ENCODE data around the gene USP49. TPM values are rescaled to one million over a fixed set of nuclear protein-coding genes. Genes with fewer than 3 reads are reported as not detected.
A peak's percentile ranks its signal among the peaks of the same experiment; 100 is the strongest.
"Not testable (repeated sequence)": the region's sequence is repeated elsewhere in the genome, so short reads cannot be mapped to it uniquely, and the experiment has no call there.

The USP49 gene
- total RNA-seq, 1 donor from 2014 or later: 4.8 TPM

DNA sequence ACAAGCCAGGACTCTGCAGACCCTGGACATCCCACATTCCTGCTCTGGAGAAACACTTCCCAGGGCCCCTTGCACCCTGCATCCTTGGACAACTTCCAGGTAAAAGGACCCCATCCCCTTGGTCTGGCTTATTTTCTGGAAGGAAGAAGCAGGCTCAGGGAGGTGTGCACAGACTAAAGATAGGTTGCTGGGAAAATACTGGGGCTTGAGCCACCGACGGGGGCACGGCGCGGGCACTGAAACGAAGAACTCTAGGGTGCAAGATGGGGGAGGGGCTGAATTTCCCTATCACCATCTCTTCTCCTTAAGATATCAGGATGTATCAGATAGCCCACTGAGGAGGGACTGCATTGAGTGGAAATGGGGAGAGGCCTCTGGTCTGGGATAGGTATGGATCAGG lies 116.3 kb downstream of the USP49 start:
- peaks cover 6% of the 10 kb centered on the region for H3K36me3 Mint-ChIP-seq (ENCODE audit: low read depth)
- H3K4me3 Mint-ChIP-seq: peak overlapping the region; percentile 94
- H3K4me1 Mint-ChIP-seq (ENCODE audit: low read depth): peaks cover 19% of the 10 kb centered on the region
- DNase-seq (ENCODE audit: low spot score): no peak
- intact Hi-C loops (cut with micrococcal nuclease): loop anchor here (1.0 kb wide), 1 partner anchor 8 kb away; the partner anchor contains the start of gene TOMM6
- no peaks in the 10 kb centered on the region for H3K9me3 Mint-ChIP-seq
- H3K27me3 Mint-ChIP-seq (ENCODE audit: insufficient read depth): peaks cover 10% of the 10 kb centered on the region
- H3K27ac Mint-ChIP-seq: peak overlapping the region; percentile 83

DNA sequence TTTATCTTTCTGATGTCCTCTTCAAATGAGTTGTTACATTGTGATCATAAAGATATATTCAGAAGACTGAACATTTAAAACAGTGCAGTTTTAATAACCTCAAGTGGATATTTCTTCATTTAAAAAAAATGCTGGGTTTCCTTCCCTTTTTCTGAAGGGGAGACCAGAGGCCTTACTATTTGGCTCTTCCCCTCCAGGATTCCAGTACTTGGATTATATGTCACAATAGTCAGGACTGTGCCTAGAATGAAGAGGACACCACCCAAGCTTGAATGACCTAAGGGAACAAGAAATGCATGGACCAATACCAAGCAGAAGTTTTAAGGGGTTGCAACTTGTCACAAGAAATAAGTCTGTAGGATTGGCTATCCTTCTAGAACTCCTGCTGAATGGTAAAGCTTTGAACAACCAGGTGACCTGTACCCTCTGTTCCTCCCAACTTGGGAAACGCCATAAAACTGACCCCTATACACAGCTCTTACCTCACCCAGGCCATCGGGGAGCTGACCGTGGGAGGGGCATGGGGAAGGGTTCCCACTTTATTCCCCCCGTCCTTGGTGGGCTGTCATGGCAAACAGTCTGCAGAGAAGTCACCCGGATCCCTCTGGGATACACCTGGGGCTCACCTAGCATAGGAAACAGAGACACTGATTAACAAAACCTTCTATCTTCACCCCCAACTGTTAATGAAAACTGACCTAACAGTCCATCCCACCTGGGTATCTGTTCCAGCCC lies 117.5 kb downstream of the USP49 start:
- Mint-ChIP-seq H3K27ac (no peak overlapping the region), H3K9me3 (no peaks in the 10 kb centered on the region)

DNA sequence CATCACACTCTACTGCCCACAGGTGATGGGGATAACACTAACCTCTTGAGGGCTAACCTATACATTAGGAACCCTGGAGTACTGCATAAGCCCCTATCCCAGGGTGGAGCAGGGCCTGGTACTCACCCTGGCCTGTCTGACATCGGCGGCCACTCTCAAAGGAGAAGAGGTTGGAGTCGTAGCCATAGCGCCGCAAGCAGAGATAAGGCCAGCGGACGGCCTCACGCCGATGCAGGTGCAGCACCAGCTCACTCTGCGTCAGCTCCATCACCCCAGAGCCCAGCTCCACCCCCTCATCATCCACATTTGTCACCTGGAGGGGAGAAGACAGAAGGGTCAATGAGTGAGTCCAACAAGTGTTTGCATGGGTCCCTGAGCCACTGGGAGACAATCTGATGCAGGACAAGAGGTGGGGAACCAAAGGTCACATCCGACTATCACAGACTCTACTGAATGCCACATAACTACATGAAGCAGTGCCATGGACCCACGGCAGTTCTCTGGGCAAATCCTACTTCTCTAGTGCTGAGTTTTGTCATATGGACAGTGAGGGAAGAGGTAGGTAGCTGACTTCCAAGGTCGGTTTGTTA lies 119.8 kb downstream of the USP49 start:
- intact Hi-C loops (cut with micrococcal nuclease): no loop called here
- no peaks in the 10 kb centered on the region for H3K9me3 Mint-ChIP-seq
- no peak for DNase-seq (ENCODE audit: low spot score)
- H3K4me3 Mint-ChIP-seq: no peak overlapping the region
- H3K27me3 Mint-ChIP-seq (ENCODE audit: insufficient read depth): no peaks in the 10 kb centered on the region
- H3K4me1 Mint-ChIP-seq (ENCODE audit: low read depth): peaks cover 12% of the 10 kb centered on the region
- peaks cover 6% of the 10 kb centered on the region for H3K36me3 Mint-ChIP-seq (ENCODE audit: low read depth)
- no peak overlapping the region for H3K27ac Mint-ChIP-seq

More for the DNA sequence above, 117.5 kb downstream of the USP49 start:
- intact Hi-C loops (cut with micrococcal nuclease): loop anchor here (2.0 kb wide), 1 partner anchor 95 kb away; no protein-coding TSS in a partner anchor
- DNase-seq (ENCODE audit: low spot score): no peak
- Mint-ChIP-seq H3K4me1 (ENCODE audit: low read depth) (peaks cover 19% of the 10 kb centered on the region), H3K27me3 (ENCODE audit: insufficient read depth) (peaks cover 6% of the 10 kb centered on the region), H3K4me3 (peak overlapping the region; percentile 94), H3K36me3 (ENCODE audit: low read depth) (peaks cover 6% of the 10 kb centered on the region)

DNA sequence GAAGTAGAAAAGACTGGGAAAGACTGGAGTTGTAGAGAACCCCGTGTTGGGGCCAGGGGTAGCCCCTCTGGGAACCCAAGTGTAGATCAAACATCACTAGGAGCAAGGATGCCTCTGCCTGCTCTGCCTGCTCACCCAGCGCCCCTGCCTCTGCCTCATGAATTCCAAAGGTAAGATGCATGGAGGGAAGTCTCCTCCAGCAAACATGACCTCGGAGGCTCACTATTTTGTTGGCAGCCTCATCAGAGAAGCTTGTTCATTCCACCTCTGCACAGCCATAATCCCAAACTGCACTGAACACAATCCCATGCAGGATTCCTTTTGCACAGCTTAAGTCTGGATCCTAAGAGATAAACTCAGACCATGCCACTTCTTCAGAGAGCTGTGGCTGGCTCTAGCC lies 120.3 kb downstream of the USP49 start:
- H3K4me3 Mint-ChIP-seq: no peak overlapping the region
- intact Hi-C loops (cut with micrococcal nuclease): no loop called here
- H3K27me3 Mint-ChIP-seq (ENCODE audit: insufficient read depth): no peaks in the 10 kb centered on the region
- peaks cover 12% of the 10 kb centered on the region for H3K4me1 Mint-ChIP-seq (ENCODE audit: low read depth)
- H3K9me3 Mint-ChIP-seq: no peaks in the 10 kb centered on the region
- H3K27ac Mint-ChIP-seq: no peak overlapping the region
- H3K36me3 Mint-ChIP-seq (ENCODE audit: low read depth): peaks cover 6% of the 10 kb centered on the region
- DNase-seq (ENCODE audit: low spot score): no peak

DNA sequence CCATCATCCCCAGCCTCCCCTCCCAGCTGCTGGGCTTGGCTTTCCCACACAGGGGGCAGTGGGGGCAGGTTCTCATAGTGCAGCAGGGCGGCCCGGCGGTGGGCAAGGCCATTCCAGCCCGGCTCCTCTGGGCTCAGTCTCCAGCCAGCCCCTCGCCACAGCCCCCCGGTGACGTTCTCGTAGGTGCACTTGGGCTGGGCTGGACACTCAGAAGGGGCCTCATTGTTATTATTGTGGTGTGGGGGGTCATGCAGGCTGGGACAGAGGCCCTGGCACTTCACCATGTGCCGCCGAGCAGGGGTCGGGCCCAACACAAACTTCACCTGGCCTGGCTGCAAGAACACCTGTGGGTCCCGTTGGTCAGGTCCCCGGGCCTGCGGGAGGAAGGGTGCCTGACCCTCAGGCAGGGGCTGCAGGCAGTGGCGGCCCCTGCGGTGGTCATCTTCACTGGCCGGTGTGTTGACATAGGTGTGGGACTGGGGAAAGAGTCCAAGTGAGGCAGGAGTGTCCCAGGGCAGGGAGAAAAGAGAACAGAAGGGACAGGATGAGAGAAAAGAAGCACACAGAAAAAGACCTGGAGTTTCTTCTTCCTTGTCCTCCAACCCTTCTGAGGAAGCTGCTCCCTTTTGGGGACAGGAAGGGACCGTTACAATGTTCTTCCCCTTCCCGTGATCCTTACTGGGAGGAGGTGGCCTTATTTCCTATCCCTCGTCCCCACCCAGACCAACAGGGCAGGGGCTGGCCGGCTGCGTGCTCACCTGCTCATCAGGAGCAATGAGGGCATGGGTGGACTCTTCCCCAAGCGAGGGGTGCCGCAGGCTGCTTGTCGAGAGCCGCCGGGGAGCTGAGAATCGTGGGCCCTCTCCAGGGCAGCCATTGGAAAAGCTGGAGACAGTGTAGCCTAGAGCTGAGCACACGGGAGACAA lies 123.9 kb downstream of the USP49 start:
- H3K27ac Mint-ChIP-seq: no peak overlapping the region
- H3K27me3 Mint-ChIP-seq (ENCODE audit: insufficient read depth): no peaks in the 10 kb centered on the region
- peaks cover 12% of the 10 kb centered on the region for H3K4me1 Mint-ChIP-seq (ENCODE audit: low read depth)
- H3K36me3 Mint-ChIP-seq (ENCODE audit: low read depth): peaks cover 6% of the 10 kb centered on the region
- DNase-seq (ENCODE audit: low spot score): no peak
- no peak overlapping the region for H3K4me3 Mint-ChIP-seq
- H3K9me3 Mint-ChIP-seq: no peaks in the 10 kb centered on the region
- intact Hi-C loops (cut with micrococcal nuclease): no loop called here

DNA sequence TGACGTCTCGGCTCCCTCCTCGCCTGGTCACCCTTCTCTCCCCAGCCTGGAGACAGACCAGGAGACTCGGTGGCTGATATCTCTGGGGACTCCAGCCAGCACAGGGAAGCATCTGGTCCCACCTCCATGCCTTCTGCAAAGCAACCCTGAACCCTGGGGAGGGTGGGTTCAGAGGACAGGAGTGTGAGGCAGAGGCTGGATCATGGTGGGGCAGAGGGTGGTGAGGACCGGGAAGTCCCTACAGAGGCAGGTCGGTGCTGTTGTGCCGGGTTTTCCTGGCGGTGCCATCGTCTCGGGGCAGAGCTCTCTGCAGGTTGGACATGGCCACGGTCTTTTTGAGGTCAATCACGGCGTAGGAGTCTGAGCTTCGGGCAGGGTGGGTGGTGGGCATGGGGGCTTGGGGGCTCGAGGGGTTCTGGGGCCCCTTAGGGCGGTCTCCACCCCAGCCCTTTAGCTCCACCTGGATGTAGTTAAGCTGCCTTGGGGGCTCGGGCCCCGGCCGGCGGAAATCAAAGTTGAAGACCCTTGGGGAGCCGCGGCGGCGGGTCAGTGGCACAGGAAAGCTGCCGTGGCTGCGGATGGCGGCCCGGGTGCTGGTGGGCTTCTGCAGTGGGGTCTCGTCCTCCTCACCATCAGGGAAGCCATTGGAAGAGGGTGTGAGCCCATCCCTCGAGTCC lies 124.7 kb downstream of the USP49 start:
- no peak overlapping the region for H3K27ac Mint-ChIP-seq
- intact Hi-C loops (cut with micrococcal nuclease): no loop called here

DNA sequence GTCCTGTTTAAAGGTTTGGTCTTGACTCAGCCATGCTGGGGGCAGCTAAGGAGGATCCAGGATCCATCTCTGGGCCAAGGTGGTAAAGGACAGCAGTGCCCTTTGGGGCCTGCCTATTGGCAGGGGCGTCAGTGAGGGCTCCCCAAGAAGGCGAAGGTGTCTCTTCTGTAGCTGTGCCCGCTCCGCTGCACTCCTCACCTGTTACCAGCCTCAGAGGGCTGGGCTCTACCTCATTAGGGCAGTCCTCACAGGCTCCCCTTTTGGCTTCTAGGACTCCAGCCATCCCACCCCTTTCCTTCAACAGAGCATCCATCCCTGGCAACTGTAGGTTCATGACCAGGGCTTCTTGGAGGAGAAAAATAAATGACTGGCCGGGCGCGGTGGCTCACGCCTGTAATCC lies 125.8 kb downstream of the USP49 start:
- Mint-ChIP-seq H3K4me1 (ENCODE audit: low read depth) (peaks cover 12% of the 10 kb centered on the region), H3K9me3 (no peaks in the 10 kb centered on the region), H3K36me3 (ENCODE audit: low read depth) (peaks cover 4% of the 10 kb centered on the region), H3K4me3 (no peak overlapping the region), H3K27me3 (ENCODE audit: insufficient read depth) (peaks cover 3% of the 10 kb centered on the region), H3K27ac (no peak overlapping the region)
- intact Hi-C loops (cut with micrococcal nuclease): no loop called here
- no peak for DNase-seq (ENCODE audit: low spot score)

More for the DNA sequence above, 124.7 kb downstream of the USP49 start:
- Mint-ChIP-seq H3K9me3 (no peaks in the 10 kb centered on the region), H3K4me1 (ENCODE audit: low read depth) (peaks cover 12% of the 10 kb centered on the region), H3K36me3 (ENCODE audit: low read depth) (peaks cover 6% of the 10 kb centered on the region), H3K27me3 (ENCODE audit: insufficient read depth) (no peaks in the 10 kb centered on the region), H3K4me3 (no peak overlapping the region)
- no peak for DNase-seq (ENCODE audit: low spot score)

DNA sequence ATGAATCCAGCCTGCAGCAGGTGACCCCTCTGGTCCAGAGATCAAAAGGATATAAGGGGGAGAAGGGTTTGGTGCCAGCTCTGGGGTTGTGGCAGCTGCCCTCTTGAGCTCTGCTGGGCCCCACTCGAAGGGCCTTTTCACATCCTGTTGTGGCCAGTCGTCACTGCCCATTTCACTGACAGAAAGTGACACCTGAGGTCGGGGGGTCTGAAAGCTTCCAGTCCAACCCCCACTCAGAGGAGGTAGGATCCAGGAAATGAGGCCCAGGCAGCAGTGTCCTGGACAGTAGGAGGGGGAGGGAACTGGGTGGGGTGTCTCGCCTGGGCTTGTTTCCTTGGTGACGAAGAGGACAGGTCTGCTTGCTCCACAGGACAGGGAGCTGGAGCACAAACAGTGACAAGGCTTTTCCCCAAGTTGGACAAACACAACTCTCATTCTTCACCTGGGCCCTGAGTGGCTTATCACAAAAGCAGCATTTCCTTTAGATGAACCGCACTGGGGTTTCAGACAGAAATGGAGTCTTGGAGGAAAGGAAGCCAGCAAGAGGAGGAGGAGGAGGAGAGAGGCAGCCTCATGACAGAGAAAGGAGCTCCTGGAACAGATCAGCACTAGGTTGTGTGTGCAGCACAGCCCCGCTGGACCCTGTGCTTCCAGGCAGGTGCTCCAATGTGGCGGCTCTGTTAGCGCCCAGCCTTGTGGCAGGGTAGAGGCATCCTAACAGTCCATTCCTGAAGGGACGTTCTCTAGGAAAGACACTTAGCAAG lies 126.4 kb downstream of the USP49 start:
- Mint-ChIP-seq H3K4me1 (ENCODE audit: low read depth) (peaks cover 12% of the 10 kb centered on the region), H3K4me3 (no peak overlapping the region), H3K36me3 (ENCODE audit: low read depth) (no peaks in the 10 kb centered on the region), H3K9me3 (no peaks in the 10 kb centered on the region), H3K27ac (no peak overlapping the region), H3K27me3 (ENCODE audit: insufficient read depth) (peaks cover 5% of the 10 kb centered on the region)
- DNase-seq (ENCODE audit: low spot score): no peak
- intact Hi-C loops (cut with micrococcal nuclease): no loop called here

DNA sequence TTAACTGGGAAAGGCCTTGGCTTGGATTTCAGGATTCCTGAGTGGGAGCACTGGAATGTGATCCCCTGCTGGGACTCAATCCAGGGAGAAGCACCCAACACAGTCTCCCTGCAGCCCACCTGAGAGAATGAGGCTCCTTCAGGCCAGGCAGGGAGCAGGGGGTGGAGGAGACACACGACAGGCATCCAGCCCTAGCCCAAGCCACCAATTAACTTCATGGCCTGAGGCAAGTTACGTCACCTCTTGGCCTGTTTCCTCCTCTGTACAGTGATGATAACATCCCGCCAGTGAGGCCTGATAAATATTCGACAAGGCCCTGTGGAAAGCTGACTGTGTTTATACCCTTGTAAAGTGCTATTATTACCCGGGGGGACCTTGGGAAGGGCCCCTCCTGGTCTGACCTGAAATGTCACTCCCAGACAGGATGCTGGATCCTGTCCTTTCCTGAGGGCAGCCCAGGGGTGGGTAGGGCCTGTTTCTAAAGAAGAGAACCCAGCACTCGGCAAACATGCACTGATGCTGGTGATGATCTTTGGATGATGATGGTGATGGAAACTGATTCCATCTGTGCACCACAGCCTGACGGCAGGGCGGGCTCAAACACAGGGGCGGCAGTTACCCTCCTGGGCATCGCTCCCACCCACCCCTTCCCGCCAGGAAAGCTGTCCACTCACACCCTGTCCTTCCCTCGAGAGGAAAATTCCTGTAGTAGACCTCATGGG lies 127.9 kb downstream of the USP49 start:
- H3K27me3 Mint-ChIP-seq (ENCODE audit: insufficient read depth): peaks cover 5% of the 10 kb centered on the region
- no peak overlapping the region for H3K27ac Mint-ChIP-seq
- intact Hi-C loops (cut with micrococcal nuclease): no loop called here
- no peak overlapping the region for H3K4me3 Mint-ChIP-seq
- H3K36me3 Mint-ChIP-seq (ENCODE audit: low read depth): no peaks in the 10 kb centered on the region
- no peak for DNase-seq (ENCODE audit: low spot score)
- peaks cover 12% of the 10 kb centered on the region for H3K4me1 Mint-ChIP-seq (ENCODE audit: low read depth)
- H3K9me3 Mint-ChIP-seq: no peaks in the 10 kb centered on the region

DNA sequence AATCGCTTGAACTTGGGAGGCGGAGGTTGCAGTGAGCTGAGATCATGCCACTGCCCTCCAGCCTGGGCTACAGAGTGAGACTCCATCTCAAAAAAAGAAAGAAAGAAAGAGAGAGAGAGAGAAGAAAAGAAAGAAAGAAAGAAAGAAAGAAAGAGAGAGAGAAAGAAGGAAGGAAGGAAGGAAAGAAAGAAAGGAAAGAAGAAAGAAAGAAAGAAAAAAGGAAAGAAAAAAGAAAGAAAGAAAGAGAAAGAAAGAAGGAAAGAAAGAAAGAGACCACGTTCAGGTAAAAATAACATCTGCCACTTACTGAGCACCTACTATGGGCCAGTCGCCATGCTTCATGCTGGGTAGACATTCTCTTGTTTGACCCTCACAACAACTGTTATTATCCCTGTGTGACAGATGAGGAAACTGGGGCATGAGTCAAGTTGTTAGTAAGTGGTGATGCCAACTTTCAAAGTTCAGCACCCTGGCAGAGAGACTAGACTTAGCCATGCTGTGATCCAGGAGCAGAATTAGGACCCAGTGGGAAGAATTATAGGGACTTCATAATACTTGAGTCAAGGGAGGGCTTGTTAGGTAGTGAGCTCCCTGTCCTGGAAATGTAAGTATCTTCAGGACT lies 129.0 kb downstream of the USP49 start:
- H3K9me3 Mint-ChIP-seq; intact Hi-C loops (cut with micrococcal nuclease); H3K27ac Mint-ChIP-seq: not testable (repeated sequence)

DNA sequence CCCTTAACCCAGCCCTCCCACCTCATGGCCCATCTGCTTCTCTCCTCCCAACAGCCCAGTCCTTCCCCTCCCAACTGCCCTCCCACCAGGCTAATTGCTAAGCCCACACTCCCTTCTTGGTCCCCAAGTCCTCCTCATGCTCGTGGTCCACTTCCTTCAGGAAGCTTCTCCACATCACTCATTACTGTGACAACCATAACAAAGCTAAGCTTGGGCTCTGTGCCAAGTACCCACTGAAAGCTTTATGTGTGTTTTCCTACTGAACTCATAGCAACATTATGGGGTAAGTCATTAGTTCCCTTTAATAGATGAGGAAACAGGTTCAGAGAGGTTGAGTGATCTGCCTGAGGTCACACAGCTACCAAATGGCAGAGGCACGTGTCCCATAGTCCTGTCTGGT lies 131.7 kb downstream of the USP49 start:
- H3K36me3 Mint-ChIP-seq (ENCODE audit: low read depth): no peaks in the 10 kb centered on the region
- no peak overlapping the region for H3K4me3 Mint-ChIP-seq
- no peak overlapping the region for H3K27ac Mint-ChIP-seq
- H3K9me3 Mint-ChIP-seq: no peaks in the 10 kb centered on the region
- peaks cover 8% of the 10 kb centered on the region for H3K27me3 Mint-ChIP-seq (ENCODE audit: insufficient read depth)
- peaks cover 4% of the 10 kb centered on the region for H3K4me1 Mint-ChIP-seq (ENCODE audit: low read depth)
- no peak for DNase-seq (ENCODE audit: low spot score)
- intact Hi-C loops (cut with micrococcal nuclease): no loop called here

More for the DNA sequence above, 129.0 kb downstream of the USP49 start:
- not testable (repeated sequence) for H3K27me3 Mint-ChIP-seq (ENCODE audit: insufficient read depth); DNase-seq (ENCODE audit: low spot score); H3K36me3 Mint-ChIP-seq (ENCODE audit: low read depth); H3K4me3 Mint-ChIP-seq
- peaks cover 12% of the 10 kb centered on the region for H3K4me1 Mint-ChIP-seq (ENCODE audit: low read depth)
